Stimulated activated CD4-positive, alpha-beta T cell treated with anti-CD3 and anti-CD28 coated beads, Interleukin-4, amount 100 ng/mL, for 1 hour (primary cell): Measurements from ENCODE around the gene COCH.
"Not testable (repeated sequence)": the region's sequence is repeated elsewhere in the genome, so short reads cannot be mapped to it uniquely, and the experiment has no call there.

ENCODE experiments used
- DNase-seq: peaks from one replicate; pipeline ENCODE4 v3.0.0-alpha.2; 2020

The COCH gene

DNA sequence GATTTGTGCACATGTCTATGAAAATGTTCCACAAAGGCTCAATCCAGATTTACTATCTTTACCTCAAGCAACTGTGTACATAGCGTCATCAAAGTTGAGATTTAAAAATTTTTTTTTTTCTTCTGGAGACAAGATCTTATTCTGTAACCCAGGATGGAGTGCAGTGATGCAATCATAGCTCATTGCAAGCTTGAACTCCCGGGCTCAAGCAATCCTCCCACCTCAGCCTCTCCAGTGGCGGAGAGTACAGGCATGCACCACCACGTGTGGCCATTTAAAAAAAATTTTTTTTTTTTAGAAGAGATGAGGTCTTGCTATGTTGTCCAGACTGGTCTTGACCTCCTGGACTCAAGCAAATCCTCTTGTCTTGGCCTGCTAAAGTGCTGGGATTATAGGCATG is 2.3 kb downstream of the COCH start:
- no peak for DNase-seq

DNA sequence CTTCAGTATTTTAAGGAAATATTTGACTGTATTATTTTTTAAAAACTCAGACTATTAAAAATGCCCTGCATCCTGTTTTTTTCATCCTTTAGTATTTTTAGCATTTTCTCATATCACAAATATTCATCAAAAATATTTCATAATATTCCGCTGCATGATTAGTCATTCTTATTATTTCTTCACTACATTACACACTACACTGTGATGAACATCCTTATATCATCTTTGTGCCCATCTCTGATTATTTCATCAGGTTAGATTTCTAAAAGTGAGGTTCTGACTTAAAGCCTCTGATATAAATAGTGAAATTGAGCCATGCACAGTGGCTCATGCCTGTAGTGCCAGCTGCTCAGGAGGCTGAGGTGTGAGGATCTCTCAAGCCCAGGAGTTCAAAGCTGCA is 8.1 kb downstream of the COCH start:
- no peak for DNase-seq

DNA sequence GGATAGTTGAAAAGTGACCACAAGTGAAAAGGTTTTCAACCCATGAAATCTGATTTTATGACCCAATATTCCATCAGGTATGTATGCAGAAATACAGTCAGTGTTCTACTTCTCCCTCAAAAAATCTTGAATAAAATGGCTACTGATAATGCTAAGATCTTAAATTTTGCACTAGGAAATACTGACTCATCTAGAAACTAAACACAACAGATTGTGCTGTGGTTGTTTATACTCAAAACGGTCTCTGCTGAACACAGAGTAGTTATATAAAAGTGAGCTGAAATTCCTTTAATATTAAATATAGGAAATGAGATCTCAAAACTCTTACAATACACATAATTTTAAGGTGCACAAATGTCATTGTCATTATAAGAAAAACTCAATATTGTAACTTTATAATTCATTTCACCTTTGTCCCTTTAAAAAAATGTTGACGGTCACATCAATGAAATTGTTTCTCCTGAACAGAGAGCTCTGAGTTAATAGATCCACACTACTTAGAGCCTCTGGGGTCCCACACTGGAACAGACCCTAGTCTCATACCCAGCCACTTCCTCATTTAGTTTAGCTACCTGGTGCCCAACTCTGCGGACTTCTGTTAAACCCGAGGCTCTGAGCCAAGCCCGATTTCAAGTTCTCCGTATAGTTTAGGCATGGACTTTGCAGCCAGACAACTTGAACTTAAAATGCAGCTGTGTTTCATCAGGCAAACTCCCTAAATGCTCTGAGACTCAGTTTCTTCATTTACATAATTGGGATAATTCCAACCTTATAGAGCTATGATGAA is 9.3 kb downstream of the COCH start:
- no peak for DNase-seq

DNA sequence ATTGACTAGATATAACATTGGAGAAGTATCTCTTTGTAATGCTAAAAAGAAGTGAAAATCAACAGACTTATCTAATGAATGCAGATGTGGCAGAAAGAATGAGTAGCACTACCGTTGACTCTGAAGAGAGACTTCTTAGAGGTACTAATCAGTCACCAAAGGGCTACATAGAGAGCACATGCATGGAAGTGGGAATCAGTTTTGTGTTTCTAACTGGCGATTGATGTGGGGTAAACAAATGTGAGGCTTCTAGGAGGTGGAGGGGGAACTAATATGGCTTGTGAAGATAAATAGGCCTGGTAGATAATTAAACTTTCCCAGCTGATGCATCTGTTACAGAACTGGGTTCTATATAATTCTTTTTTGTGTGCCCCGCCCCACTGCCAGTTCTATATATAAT is 10.5 kb downstream of the COCH start:
- DNase-seq: no peak

DNA sequence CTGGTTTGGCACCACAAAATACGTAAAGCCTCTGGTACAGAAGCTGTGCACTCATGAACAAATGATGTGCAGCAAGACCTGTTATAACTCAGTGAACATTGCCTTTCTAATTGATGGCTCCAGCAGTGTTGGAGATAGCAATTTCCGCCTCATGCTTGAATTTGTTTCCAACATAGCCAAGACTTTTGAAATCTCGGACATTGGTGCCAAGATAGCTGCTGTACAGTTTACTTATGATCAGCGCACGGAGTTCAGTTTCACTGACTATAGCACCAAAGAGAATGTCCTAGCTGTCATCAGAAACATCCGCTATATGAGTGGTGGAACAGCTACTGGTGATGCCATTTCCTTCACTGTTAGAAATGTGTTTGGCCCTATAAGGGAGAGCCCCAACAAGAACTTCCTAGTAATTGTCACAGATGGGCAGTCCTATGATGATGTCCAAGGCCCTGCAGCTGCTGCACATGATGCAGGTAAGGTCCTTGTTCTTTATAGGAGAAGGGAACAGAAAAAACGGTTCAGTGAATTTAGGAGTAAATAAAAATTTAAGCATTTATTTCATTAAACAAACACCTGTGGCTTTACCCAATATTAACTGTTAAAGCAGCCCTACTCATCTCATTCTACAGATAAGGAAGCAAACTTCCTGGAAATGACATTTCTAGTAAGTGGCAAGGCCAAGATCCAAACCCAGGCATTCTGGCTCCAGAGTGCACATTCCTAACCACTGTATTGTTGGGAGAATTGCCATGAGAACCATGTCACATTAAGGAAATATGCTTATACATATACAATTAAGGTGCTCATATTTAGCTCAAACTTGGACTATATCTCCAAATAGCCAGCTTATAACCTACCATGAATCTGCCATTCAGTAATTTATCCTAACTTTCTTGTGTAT is 11.7 kb downstream of the COCH start:
- no peak for DNase-seq

DNA sequence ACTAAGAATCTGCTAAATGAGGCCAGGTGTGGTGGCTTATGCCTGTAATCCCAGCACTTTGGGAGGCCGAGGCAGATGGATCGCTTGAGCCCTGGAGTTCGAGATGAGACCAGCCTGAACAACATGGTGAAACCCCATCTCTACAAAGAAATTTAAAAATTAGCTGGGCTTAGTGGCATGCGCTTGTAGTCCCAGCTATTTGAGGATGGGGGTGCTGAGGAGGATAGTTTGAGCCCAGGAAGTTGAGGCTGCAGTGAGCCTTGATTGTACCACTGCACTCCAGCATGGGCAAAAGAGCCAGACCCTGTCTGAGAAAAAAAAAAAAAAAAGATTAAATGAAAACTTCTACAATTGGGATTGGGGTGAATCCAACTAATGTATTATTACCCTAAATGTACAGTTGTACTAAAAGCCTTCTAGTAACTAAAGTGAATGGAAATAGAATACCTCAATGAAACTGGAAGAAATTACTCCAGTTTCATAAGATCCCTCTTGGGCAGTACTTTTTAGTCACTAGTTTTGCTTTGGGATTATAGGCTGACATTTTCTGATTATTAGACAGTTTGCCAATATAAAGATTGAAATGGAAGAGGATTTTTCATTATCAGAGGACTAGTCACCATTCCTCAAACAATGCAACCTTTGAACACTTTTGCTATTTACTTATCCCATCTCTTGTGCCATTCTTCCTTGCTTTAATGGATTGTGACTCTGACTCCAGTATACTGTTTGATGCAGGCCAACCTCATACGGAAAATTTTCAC is 14.3 kb downstream of the COCH start:
- DNase-seq: no peak

DNA sequence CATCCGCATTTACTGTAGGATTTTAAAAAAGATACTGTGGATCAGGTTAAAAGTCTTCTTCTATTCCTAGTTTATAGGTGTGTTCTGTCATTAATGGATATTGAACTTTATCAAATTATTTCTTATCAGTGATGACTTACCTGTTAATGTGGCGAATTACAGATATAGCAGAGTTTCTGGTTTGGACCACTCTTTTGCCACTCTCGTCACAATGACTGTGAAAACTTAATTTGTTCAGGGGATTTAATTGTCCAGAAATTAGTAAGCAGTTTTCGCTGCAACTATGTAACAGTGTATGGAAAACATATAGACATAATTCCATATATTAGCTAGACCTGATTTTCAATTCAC is 14.9 kb downstream of the COCH start:
- no peak for DNase-seq

DNA sequence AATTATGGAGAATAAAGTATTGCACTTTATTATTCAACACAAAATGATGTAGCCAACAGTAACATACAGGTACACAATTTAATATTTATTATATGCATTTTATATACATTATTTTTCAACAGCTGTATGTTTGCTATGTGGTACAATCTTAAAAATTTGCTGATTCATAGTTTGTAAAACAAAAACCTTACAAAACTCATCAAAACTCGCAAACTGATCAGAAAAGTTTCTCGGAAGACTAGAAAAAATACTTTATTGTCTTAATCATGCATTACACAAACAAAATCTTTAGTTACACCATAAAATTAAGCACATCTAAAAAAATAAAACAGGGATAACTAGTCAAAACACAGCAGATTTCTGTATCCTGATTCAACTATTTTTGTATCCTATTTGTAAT is 19.5 kb downstream of the COCH start:
- DNase-seq: no peak

DNA sequence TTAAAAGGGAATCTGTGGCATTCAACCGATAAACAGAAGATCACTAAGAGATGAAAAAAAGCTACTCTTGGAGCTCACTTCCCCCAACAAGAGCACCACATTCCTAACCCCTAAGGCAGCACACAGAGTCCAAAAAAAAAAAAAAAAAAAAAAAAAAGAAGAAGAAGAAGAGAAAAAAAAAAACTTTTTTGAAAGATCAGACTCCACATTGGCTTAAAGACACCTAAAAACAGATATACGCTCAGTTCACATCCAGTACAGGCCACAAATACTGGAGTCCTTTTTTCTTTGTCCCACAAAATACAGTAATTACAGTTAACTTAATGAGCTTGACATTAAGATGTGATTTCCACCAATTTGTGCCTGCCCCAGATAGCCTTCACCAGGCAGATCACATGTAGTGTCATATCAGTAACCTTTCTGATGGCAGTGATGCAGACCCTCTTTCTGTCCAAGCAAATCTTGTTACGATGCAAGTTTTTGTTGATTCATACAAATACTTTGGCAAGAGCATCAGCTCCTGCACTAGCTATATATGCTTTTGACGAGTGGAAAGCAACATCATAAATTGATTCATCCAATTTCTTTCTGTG is 20.7 kb downstream of the COCH start:
- DNase-seq: no peak

DNA sequence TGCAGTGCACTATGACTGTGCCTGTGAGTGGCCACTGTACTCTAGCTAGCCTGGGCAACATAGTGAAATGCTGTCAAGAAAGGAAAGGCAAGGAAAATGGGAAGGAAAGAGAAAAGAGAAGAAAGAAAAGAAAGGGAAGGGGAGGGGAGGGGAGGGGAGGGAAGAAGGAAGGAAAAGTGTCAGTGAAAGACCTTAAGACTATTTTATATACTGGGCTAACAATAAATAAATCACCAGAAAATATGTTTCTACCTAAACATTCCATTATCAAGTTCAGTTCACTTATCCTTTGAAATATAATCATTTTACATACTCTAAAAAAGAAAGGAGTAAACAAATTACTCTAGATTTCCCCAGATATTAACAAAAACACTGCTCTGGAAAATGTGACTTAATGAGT is 22.1 kb downstream of the COCH start:
- DNase-seq: no peak

DNA sequence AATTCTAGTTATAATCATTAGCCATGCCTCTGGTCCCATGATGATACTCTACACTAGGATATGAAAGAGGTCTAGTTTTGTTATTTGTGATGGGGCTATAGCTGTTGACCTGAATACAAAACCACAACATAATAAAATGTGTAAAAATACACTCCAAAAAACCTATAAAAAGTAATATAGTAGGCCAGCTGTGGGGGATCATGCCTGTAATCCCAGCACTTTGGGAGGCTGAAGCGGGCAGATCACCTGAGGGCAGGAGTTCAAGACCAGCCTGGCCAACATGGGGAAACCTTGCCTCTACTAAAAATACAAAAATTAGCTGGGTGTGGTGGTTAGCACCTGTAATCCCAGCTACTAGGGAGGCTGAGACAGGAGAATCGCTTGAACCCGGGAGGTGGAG is 22.8 kb downstream of the COCH start:
- DNase-seq: not testable (repeated sequence)

DNA sequence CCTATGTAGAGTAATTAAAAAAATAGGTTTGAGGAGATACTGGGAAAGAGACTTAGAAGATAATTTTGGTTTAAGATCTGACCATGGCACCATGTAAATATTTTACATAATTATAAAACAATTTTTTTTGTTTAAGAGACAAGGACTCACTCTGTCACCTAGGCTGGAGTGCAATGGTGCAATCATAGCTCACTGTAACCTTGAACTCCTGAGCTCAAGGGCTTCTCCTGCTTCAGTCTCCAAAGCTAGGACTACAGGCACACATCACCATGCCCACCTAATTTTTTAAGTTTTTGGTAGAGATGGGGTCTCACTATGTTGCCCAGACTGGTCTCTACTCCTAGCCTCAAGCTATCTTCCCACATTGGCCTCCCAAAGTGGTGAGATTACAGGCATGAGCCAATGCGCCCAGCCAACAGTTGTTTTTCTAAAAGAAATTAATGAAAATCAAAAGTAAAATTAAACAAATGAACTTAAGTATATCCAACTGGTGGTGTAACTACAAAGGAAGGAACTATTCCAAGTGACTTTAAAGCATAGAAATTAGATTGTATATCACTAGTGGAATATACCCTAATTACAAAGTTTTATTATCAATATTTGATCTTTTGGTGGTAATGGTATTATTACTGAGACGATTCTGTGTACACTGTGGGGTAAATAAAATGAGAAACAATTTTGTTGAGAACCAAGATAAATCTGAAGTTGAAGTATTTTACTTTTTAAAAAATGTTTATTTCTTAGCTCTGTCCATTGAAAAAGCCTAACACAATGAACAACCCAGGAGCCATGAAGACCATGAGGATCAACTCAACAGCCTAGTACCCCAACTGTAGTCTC is 29.1 kb downstream of the COCH start:
- no peak for DNase-seq

DNA sequence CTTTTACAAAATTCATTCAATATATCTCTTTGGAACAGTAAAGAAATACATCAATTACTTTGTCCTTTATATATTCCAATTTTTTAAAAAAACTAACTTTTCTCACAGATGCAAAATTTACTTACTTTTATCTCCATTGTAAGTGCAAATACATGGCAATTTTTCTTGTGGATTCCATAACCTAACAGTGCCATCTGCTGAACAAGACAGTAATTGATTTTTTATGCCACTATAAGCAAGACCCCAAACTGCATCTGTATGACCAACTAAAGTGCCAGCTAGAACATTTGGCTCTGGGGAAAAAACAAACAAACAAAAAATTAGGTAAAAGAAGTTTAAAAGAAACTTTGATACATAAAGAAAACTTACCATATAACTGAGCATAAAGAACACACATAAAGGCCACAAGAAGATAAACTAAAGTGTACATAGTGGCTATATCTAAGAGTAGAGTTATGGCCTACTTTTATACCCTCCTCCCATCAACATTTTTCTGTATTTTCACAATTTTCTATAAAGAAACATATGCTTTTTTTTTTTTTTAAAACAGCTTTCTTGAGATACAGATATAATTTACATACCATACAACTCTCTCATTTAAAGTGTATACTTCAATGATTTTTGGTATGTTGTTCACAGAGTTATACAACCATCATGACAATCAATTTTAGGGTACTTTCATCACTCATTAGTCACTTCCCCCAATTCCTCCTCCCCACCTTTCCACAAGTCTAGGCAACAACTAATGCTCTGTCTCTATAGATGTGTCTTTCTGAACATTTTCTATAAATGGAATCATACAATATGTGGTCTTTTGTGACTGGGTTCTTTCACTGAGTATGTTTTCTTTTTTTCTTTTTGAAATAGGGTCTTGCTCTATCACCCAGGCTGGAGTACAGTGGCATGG is 32.6 kb downstream of the COCH start:
- DNase-seq: no peak

DNA sequence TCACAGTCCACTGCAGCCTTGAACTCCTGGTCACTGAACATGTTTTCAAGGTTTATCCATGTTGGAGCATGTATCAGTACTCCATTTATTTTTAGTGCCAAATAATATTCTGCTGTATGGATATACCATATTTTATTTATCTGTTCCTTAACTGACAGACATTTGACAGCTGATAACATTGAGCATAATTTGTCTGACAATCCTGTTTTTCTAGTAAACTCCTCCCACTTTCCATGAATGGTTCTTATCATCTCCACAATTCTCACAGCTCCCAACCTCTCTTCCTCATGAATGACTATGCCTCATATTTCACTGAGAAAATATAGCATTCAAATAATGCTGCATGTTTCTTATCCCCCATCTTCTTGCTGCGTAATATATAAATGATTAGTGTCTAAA is 33.3 kb downstream of the COCH start:
- no peak for DNase-seq

DNA sequence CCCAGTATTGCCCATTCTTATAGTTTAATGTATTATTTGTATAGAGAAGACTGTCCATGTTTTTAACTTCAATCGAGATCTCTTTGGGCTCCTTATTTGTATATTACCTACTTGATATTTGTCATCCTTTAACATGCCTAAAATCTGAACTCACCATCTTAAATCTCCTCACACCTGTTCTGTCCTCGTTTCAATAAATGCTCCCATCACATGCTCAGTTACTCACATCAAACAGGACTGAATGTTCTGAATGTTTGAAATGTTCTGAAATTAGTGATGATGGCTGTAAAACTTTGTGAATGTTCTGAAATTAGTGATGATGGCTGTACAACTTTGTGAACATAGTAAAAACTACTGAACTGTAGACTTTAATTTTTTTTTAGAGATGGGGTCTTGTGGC is 34.5 kb downstream of the COCH start:
- no peak for DNase-seq

DNA sequence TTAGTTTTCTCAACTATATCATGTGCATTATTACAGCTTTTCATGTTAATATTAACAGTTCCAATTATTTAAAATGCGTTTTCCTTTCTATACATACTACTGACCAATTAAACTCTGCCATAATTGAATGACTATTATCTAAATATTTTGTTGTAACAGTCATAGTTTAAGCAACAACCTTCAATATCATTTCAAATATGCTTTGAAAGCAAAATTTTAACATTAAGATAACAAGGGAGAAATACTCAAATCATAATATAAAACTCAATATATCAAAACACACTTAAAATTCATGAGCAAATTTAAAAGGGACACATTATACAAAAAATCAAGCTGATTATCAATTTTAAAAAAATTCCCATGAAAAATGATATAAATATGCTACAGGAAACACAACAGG is 40.5 kb downstream of the COCH start:
- no peak for DNase-seq

DNA sequence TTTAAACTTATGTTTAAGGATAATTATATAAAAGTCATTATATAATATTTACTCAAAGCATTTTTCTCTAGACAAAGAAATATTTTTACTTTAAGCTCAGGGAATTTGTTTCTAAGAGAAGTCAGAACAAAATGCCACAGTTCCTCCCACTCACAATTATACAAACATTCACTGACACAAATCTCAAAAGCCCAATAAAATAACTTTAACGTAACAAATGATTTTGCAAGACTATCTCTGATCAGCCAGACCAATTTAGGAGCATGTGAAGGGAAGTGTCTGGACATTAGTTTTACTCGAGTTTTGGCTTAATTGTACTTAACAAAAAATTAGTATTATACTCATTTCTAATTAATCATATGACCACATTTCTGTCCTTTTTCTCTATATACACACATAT is 41.2 kb downstream of the COCH start:
- DNase-seq: no peak

DNA sequence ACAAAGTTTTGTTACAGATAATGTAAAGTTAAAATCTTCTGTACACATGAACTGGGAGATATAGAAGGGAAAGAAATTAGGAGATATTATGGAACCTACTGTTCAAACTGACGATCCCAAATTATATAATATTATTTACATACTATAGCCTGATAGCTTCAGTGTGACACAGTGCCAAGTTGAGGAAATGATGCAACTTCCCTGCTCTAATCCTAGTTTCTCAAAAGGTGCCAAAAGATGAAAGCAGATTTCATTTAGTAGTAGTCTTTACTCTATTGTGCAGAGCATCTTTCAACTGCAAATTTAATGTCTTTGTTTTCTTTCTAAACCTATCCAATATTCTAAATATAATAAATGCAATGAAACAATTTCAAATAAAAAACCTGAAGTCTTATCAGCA is 46.9 kb downstream of the COCH start:
- DNase-seq: no peak

DNA sequence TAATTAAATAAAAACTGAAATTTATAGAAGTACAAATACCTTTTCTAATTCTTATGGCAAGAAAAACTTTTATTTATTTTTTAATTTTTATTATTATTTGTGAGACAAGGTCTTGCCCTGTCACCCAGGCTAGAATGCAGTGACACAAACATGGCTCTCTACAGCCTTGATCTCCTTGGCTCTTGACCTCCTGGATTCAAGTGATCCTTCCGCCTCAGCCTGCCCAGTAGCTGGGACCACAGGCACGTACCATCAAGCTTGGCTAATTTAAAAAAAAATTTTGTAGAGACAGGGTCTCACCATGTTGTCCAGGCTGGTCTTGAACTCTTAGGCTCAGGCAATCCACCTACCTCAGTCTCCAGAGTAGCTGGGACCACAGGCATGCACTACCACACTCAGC is 47.4 kb downstream of the COCH start:
- no peak for DNase-seq

DNA sequence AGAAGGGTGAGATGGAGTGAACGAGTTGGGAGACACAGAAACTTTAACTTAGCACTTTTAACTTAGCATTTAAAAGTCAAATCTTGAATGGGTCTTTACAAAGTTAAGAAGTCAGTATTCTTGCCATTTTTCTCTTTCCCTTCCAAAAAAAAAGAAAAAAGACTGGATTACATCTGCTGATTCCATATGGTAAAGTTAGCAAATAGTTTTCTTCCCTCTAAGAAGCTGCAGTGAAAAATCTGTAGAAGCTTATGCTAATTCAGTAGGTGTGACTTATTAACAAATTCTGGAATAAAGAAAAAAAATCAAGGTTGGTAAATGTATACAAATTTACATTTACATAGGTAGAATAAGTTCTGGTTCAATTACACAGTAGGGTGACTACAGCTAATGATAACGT is 50.9 kb downstream of the COCH start:
- no peak for DNase-seq

DNA sequence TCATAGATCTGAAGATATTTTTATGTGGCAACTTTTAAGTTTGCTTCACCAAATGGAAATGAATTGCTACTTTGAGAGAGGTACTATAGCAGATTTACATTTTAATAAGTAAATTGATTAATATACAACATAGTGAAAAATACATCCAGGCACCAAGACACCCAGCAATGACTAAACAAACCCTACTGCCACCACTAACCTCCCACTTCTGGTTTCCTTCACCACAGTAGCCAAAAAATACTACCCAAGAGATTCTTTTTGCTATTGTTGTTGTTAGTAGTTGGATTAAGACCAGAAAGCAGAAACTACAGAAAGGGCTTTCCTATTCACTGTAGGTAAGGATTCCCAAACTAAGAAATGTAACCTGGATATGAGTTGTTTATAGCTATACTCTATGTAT is 54.1 kb downstream of the COCH start:
- DNase-seq: no peak
